ENCODE results near the gene OR5V1.

Gene OR5V1

GRCh38 chr6:29368765-29369164, at the start of gene OR5V1:
Gene OR5V1 (minus strand): TSS chr6:29368865. CDS start chr6:29356195, 12,670 bp downstream.
- H3K4me2 ChIP-seq (ENCODE audit: low read length), result no peak within 1 kb of the TSS
- no peaks in the 10 kb centered on the region for H3F3A ChIP-seq (ENCODE audit: insufficient read depth, low read length)
- no peaks in the 10 kb centered on the region for H3K79me2 ChIP-seq (ENCODE audit: insufficient read depth, low read length)
- H3K4me1 ChIP-seq (ENCODE audit: insufficient read depth, low read length, severe bottlenecking), result no peaks in the 10 kb centered on the region
- no peaks in the 10 kb centered on the region for H3K9me2 ChIP-seq (ENCODE audit: low read depth, low read length)
- H3K27ac ChIP-seq (ENCODE audit: low read depth, low read length, poor library complexity, severe bottlenecking), result no peak within 1 kb of the TSS
- H3K4me3 ChIP-seq (ENCODE audit: low read depth, low read length, poor library complexity, severe bottlenecking), result no peak within 1 kb of the TSS
- no peak within 1 kb of the TSS for H3K9ac ChIP-seq (ENCODE audit: low read length)
- no peaks in the 10 kb centered on the region for H3K36me3 ChIP-seq (ENCODE audit: insufficient read depth, low read length)
- no peaks in the 10 kb centered on the region for H3K27me3 ChIP-seq (ENCODE audit: insufficient read depth, low read length)
- TF ChIP-seq EZH2 (IDR thresholded peaks at IDR 0.05; ENCODE audit: borderline replicate concordance, low read length) (no peak), CTCF (IDR thresholded peaks at IDR 0.05; ENCODE audit: low read length) (no peak)
- H3K9me3 ChIP-seq (ENCODE audit: low read length), result no peaks in the 10 kb centered on the region
- H2AFZ ChIP-seq (ENCODE audit: low read length), result no peak within 1 kb of the TSS
- H4K20me1 ChIP-seq (ENCODE audit: insufficient read depth, low read length), result no peaks in the 10 kb centered on the region

GRCh38 chr6:29414588-29414987, 45.9 kb upstream of the OR5V1 start, which contains the start of gene OR12D1:
Gene OR12D1 (plus strand): TSS chr6:29414928.
- Histone ChIP-seq H3K36me3 (ENCODE audit: insufficient read depth, low read length) (no peaks in the 10 kb centered on the region), H3K9me3 (ENCODE audit: low read length) (no peaks in the 10 kb centered on the region), H2AFZ (ENCODE audit: low read length) (no peak within 1 kb of the TSS), H3K27ac (ENCODE audit: low read depth, low read length, poor library complexity, severe bottlenecking) (no peak within 1 kb of the TSS), H3K27me3 (ENCODE audit: insufficient read depth, low read length) (no peaks in the 10 kb centered on the region), H3F3A (ENCODE audit: insufficient read depth, low read length) (no peaks in the 10 kb centered on the region), H3K9me2 (ENCODE audit: low read depth, low read length) (no peaks in the 10 kb centered on the region), H4K20me1 (ENCODE audit: insufficient read depth, low read length) (no peaks in the 10 kb centered on the region), H3K4me1 (ENCODE audit: insufficient read depth, low read length, severe bottlenecking) (no peaks in the 10 kb centered on the region), H3K9ac (ENCODE audit: low read length) (no peak within 1 kb of the TSS), H3K79me2 (ENCODE audit: insufficient read depth, low read length) (no peaks in the 10 kb centered on the region), H3K4me2 (ENCODE audit: low read length) (no peak within 1 kb of the TSS), H3K4me3 (ENCODE audit: low read depth, low read length, poor library complexity, severe bottlenecking) (no peak within 1 kb of the TSS)
- TF ChIP-seq EZH2 (IDR thresholded peaks at IDR 0.05; ENCODE audit: borderline replicate concordance, low read length), result no peak
- TF ChIP-seq CTCF (IDR thresholded peaks at IDR 0.05; ENCODE audit: low read length), result no peak

GRCh38 chr6:29403801-29404200, 35.1 kb upstream of the OR5V1 start:
- H3F3A ChIP-seq (ENCODE audit: insufficient read depth, low read length), result no peaks in the 10 kb centered on the region
- H3K9me2 ChIP-seq (ENCODE audit: low read depth, low read length), result no peaks in the 10 kb centered on the region
- H3K79me2 ChIP-seq (ENCODE audit: insufficient read depth, low read length), result no peaks in the 10 kb centered on the region
- H3K27ac ChIP-seq (ENCODE audit: low read depth, low read length, poor library complexity, severe bottlenecking), result no peak overlapping the region
- H3K4me1 ChIP-seq (ENCODE audit: insufficient read depth, low read length, severe bottlenecking), result no peaks in the 10 kb centered on the region
- H3K27me3 ChIP-seq (ENCODE audit: insufficient read depth, low read length), result no peaks in the 10 kb centered on the region
- H2AFZ ChIP-seq (ENCODE audit: low read length), result no peak overlapping the region
- no peaks in the 10 kb centered on the region for H4K20me1 ChIP-seq (ENCODE audit: insufficient read depth, low read length)
- no peaks in the 10 kb centered on the region for H3K9me3 ChIP-seq (ENCODE audit: low read length)
- no peak overlapping the region for H3K4me2 ChIP-seq (ENCODE audit: low read length)
- no peak overlapping the region for H3K4me3 ChIP-seq (ENCODE audit: low read depth, low read length, poor library complexity, severe bottlenecking)
- H3K9ac ChIP-seq (ENCODE audit: low read length), result no peak overlapping the region
- TF ChIP-seq EZH2 (IDR thresholded peaks at IDR 0.05; ENCODE audit: borderline replicate concordance, low read length), result no peak
- no peak for TF ChIP-seq CTCF (IDR thresholded peaks at IDR 0.05; ENCODE audit: low read length)
- H3K36me3 ChIP-seq (ENCODE audit: insufficient read depth, low read length), result no peaks in the 10 kb centered on the region
